ENCODE data around the gene LRBA. TPM values are rescaled to one million over a fixed set of nuclear protein-coding genes. Genes with fewer than 3 reads are reported as not detected.

LRBA gene
- total RNA-seq, 1 experiment from 2014 or later, result 69.1 TPM

GRCh38 chr4:150579551-150580234 lies 435.4 kb downstream of the LRBA start:
- TF ChIP-seq FOXK1 (CRISPR knock-in tag; IDR thresholded peaks at IDR 0.05) (0 out of 2 replicates have a peak, but pooled peaks have one; percentile 32), OVOL2 (CRISPR knock-in tag; IDR thresholded peaks at IDR 0.05; ENCODE audit: borderline replicate concordance) (no peak), SMAD3 (CRISPR knock-in tag; IDR thresholded peaks at IDR 0.05; ENCODE audit: borderline replicate concordance) (no peak), KAT7 (CRISPR knock-in tag; IDR thresholded peaks at IDR 0.05; ENCODE audit: borderline replicate concordance) (peak; percentile 84; the same call in 1 of the 2 replicates), ETV6 (CRISPR knock-in tag; IDR thresholded peaks at IDR 0.05) (peak; percentile 51; the same call in 1 of the 2 replicates), ZBTB21 (CRISPR knock-in tag; IDR thresholded peaks at IDR 0.05; ENCODE audit: borderline replicate concordance) (no peak), STAT6 (CRISPR knock-in tag; conservative IDR thresholded peaks at IDR 0.05; ENCODE audit: low read depth) (no peak), ZNF219 (CRISPR knock-in tag; IDR thresholded peaks at IDR 0.05; ENCODE audit: borderline replicate concordance) (no peak), AFF4 (CRISPR knock-in tag; IDR thresholded peaks at IDR 0.05; ENCODE audit: borderline replicate concordance) (no peak), ERG (CRISPR knock-in tag; IDR thresholded peaks at IDR 0.05) (no peak), E2F5 (CRISPR knock-in tag; IDR thresholded peaks at IDR 0.05) (peak; percentile 68; the same call in 1 of the 2 replicates), ATF6 (CRISPR knock-in tag; IDR thresholded peaks at IDR 0.05) (no peak)
- DNase-seq (ENCODE audit: low spot score) (peak; percentile 57), ATAC-seq (peak; percentile 15)
- Mint-ChIP-seq H3K27ac (no peak overlapping the region), H3K36me3 (no peaks in the 10 kb centered on the region), H3K9me3 (no peaks in the 10 kb centered on the region), H3K4me3 (peak overlapping the region; percentile 78), H3K27me3 (ENCODE audit: low read depth) (peaks cover 63% of the 10 kb centered on the region), H3K4me1 (peaks cover 46% of the 10 kb centered on the region)
- POLR2A ChIA-PET, result no interaction called here
- CTCF ChIA-PET, result interaction anchor here (1.3 kb wide), 1 partner anchor 12 kb away, joined by 4 read pairs; no protein-coding TSS in a partner anchor
